ENCODE data around the gene VPS39. TPM values are rescaled to one million over a fixed set of nuclear protein-coding genes. Genes with fewer than 3 reads are reported as not detected.

The VPS39 gene
- total RNA-seq, 1 experiment from 2014 or later, result 39.7 TPM

- no peak for DNase-seq (ENCODE audit: low spot score)
These were observed 9.0 kb downstream of the VPS39 start for GRCh38 chr15:42199126-42199525.

- DNase-seq (ENCODE audit: low spot score), result no peak
These were observed 9.6 kb downstream of the VPS39 start for GRCh38 chr15:42198516-42198915.

- DNase-seq (ENCODE audit: low spot score), result peak; percentile 10
These were observed 13.6 kb downstream of the VPS39 start for GRCh38 chr15:42194513-42194912.

DNA sequence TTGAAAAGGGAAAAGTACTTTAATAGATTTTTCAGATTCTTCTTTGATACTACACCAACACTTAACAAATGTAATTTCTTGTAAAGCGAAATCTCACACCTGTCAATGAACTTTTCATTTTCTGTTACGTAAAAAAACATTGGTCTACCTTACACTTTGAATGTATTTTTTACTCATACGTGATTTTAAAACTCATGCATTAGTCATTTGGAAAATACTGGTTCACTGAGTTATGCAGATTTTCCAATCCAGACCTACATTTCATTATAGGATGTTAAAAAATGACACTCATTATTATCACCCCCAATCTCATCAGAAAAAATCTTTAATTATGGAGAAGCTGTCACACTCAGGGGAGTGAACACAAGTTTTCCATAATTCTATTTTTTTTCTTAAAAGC is 14.7 kb downstream of the VPS39 start:
- no peak for DNase-seq (ENCODE audit: low spot score)

GRCh38 chr15:42191610-42192346 is 16.3 kb downstream of the VPS39 start:
- no peak for DNase-seq (ENCODE audit: low spot score)

- DNase-seq (ENCODE audit: low spot score), result no peak
These were observed 17.7 kb downstream of the VPS39 start for GRCh38 chr15:42190370-42190769.

DNA sequence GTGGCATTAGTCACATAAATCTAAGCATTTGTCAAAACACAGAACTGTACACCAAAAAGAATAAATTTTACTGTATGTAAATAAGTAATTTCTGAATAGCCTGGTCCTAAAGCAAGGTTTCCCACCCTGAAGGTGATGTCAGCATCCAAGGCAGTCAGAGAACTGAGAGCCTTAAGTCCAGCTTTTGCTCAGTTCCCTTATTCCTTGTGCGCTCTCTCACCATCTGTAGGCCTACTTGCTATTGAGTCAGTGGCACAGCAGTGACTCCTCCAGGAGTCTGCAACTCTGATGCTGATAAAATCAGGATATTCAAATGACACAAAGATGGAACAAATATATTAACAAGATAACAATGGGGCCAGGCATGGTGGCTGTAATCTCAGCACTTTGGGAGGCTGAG is 22.3 kb downstream of the VPS39 start:
- no peak for DNase-seq (ENCODE audit: low spot score)

GRCh38 chr15:42184736-42185135 is 23.4 kb downstream of the VPS39 start:
- DNase-seq (ENCODE audit: low spot score), result no peak

- DNase-seq (ENCODE audit: low spot score), result no peak
These were observed 23.8 kb downstream of the VPS39 start for GRCh38 chr15:42184296-42184695.

- no peak for DNase-seq (ENCODE audit: low spot score)
These were observed 25.1 kb downstream of the VPS39 start for GRCh38 chr15:42182961-42183360.

GRCh38 chr15:42182328-42182886 is 25.7 kb downstream of the VPS39 start:
- no peak for DNase-seq (ENCODE audit: low spot score)

DNA sequence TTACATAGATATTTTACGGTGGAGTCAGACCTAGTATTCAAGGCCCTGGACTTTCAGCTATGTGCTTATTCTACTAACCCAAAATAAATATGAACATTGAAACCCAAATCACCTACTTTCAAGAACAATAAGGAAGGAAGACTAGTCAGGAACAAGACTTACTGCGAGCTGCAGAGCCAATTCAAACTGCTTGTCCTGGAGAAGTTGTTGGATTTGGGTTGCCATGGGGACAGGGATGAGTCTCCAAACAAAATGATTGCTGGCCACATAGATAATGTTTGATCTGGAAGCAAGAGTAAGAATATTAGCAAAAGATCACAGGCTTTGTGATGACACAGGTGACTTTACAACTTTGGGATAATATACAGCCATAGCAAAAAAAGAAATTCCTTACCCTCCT is 30.0 kb downstream of the VPS39 start:
- no peak for DNase-seq (ENCODE audit: low spot score)

DNA sequence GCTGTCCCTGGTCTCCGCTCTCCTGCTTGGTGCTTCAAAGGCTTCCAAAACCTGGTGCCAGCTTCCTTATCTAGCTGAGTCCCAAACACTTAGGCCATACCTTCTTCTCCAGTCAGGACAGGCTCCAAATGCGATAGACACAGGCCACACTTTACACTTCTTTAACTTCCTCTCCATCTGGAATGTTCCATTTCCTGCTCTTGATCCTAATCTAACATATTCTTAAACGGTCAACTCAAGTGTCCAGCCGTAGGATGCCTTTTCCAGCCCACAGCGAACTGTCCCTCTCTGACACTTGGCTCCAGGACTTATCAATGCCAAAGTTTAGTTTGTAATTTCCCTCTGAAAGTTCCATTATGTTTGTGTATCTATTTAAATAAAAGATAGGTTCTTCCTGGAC is 32.4 kb downstream of the VPS39 start:
- DNase-seq (ENCODE audit: low spot score), result no peak

- no peak for DNase-seq (ENCODE audit: low spot score)
These were observed 35.6 kb downstream of the VPS39 start for GRCh38 chr15:42172475-42172874.

- no peak for DNase-seq (ENCODE audit: low spot score)
These were observed 36.3 kb downstream of the VPS39 start for GRCh38 chr15:42171795-42172194.

DNA sequence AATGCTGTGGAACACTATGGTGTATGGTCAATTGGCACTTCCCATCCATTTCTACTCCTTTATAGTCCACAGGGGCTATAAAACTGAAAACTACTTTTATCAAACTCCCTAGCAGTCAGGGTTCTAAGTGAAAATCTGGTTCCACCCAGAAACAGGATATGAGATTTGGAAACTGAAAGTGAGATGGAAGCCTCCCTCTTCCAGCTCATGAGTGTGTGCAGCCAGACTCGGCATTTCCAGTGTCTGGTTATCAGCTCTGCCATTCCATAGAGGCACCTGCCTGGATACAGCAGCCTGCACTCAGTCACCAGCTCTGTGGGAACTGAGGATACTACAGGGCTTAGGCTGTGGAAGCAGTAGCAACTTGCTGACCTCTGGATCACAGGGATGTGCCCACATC is 37.0 kb downstream of the VPS39 start:
- no peak for DNase-seq (ENCODE audit: low spot score)

DNA sequence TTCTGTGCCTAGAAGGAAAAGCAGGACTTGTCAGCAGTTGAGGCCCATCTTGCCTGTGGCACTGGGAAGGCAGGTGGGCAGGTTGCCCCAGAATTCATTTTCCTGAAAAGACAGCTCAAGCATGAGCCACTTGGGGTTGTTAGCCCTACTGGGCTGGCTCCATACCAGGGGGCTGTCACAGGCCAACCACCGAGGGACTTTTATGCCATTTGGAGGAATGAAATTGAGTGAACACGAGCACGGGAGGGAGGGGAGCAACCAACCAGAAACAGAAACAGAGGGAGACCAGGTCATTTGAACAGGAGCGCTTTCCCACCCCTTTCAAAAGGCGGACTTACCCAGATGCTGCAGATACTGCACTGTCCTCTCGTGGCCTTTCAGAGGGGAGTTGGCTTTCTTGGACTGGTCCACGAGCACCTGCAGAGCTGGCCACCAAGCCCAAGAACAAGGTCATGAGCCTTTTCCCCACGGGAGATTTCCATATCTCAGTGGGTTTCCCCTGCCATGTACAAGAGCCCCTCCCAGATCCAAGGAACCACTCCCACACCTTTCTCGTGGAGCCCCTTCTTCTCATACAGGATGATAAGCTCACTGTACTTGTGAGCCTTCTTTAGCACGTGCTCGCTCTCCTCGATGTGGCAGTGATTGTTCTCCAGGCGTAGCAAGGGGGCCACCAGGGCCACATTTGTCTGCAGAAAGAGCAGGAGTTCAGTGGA is 41.7 kb downstream of the VPS39 start:
- DNase-seq (ENCODE audit: low spot score), result no peak

DNA sequence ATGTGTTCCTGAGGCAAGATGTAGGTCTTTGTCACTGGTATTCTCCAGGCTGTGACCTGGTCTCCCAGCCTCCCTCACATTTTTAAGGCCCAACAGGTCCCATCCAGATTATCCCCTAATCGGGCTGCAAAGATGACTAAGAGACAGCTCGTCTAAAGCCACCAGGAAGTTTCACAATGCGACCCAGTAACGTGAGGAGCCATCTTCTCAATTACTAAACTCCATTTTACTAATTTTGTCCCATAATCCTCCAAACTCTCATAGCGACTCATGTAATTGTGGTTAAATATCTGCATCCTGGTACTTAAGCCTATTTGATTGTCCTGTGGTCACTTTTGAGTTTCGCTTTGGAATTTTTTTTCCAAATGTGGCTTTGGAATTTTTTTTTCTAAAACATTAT is 43.0 kb downstream of the VPS39 start:
- DNase-seq (ENCODE audit: low spot score), result peak; percentile 28

GRCh38 chr15:42163947-42164550 is 44.1 kb downstream of the VPS39 start:
- no peak for DNase-seq (ENCODE audit: low spot score)

- no peak for DNase-seq (ENCODE audit: low spot score)
These were observed 44.8 kb downstream of the VPS39 start for GRCh38 chr15:42163291-42163690.

GRCh38 chr15:42160136-42160535 is 48.0 kb downstream of the VPS39 start:
- no peak for DNase-seq (ENCODE audit: low spot score)

DNA sequence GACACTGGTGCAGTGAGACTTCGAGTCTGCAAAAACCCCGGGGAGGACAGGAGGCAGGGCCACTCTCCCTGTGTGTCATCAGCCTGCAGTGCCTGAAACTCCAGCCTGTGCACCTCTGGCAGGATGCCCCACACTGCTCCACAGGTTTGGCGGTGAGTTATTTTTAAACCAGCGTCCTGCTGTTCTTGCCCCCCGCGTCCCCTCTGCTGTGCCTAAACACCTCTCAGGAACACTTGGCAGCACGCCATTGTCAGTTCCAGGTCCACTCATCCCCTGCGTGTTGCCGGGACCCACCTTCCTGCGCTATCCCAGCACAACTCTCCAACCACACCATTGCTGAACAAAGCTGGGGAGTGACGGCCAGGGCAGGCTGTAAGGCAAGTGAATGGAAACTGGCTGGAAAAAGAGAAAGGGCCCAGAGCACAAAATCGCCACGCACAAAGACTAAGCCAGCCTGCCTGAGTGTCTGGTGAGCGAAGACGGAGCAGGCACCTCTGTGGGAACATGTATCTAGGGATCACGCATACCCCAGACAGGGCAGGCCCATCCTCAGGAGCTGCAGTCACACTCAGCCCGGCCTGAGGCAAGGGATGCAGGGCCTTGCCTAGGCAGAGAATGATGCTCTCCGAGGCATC is 48.6 kb downstream of the VPS39 start:
- peak; percentile 33 for DNase-seq (ENCODE audit: low spot score)

Measured in A172 (cell line).